Neural cell (in vitro differentiated cells): ENCODE measurements around the gene NRN1L.

Experiments
- CTCF ChIP-seq: fragments of 450-650 bp; IDR thresholded peaks from 2 replicates; pipeline ENCODE4 v1.5.1; 2014; ENCODE audit warnings: antibody characterized with exemption, mild to moderate bottlenecking, moderate library complexity; ENCODE audit not compliant: poor library complexity, severe bottlenecking
- EP300 ChIP-seq: fragments of 450-650 bp; conservative IDR thresholded peaks from 2 replicates; pipeline ENCODE4 v1.6.1; 2014; ENCODE audit warnings: antibody characterized with exemption, mild to moderate bottlenecking, moderate library complexity; ENCODE audit not compliant: poor library complexity, severe bottlenecking
- EZH2 ChIP-seq: fragments of 200-600, 300-800 bp; shearing (Covaris generic), sonication (generic); IDR thresholded peaks from 2 replicates; pipeline ENCODE4 v1.6.1; 2014; ENCODE audit warnings: antibody characterized with exemption, low read length, borderline replicate concordance, mild to moderate bottlenecking; ENCODE audit not compliant: insufficient read depth, poor library complexity, severe bottlenecking
- MXI1 ChIP-seq: fragments of 450-650 bp; conservative IDR thresholded peaks from 2 replicates; pipeline ENCODE4 v1.6.1; 2014; ENCODE audit warnings: antibody characterized with exemption, mild to moderate bottlenecking; ENCODE audit not compliant: poor library complexity, severe bottlenecking
- POLR2AphosphoS5 ChIP-seq: IDR thresholded peaks from 2 replicates; pipeline ENCODE4 v1.6.1; 2012
- RAD21 ChIP-seq: fragments of 450-650 bp; conservative IDR thresholded peaks from 2 replicates; pipeline ENCODE4 v1.6.1; 2014; ENCODE audit warnings: antibody characterized with exemption, mild to moderate bottlenecking, moderate library complexity
- REST ChIP-seq: IDR thresholded peaks from 2 replicates; pipeline ENCODE4 v1.6.1; 2012; ENCODE audit warnings: borderline replicate concordance
- SMC3 ChIP-seq: fragments of 450-650 bp; conservative IDR thresholded peaks from 2 replicates; pipeline ENCODE4 v1.6.1; 2014; ENCODE audit warnings: antibody characterized with exemption, mild to moderate bottlenecking, moderate library complexity; ENCODE audit not compliant: poor library complexity
- TAF1 ChIP-seq: IDR thresholded peaks from 2 replicates; pipeline ENCODE4 v1.6.1; 2012; ENCODE audit warnings: low read depth

- TF ChIP-seq CTCF (no peak), EP300 (no peak), EZH2 (no peak), POLR2AphosphoS5 (no peak), MXI1 (no peak), REST (no peak), RAD21 (no peak), TAF1 (no peak), SMC3 (no peak)
Observed at GRCh38 chr16:67914758-67915495, 30.2 kb downstream of the NRN1L start.
